GM12878 (cell line): ENCODE results near the gene TAMALIN. TPM values are rescaled to one million over a fixed set of nuclear protein-coding genes. Genes with fewer than 3 reads are reported as not detected.

Experiments used
- ATAC-seq: fragments of 200-7000 bp; cut with Tn5 transposase; 3 replicates; pipeline ENCODE4 v1.9.1; 2020; ENCODE audit warnings: mild to moderate bottlenecking, moderate library complexity
- BruUV-seq: library from RNA; stranded (reverse); fragments of 400-500 nt; replicated peaks from 2 replicates; lab custom pipeline; 2021; lab: Mats Ljungman, UMichigan
- CTCF ChIA-PET: fragments of 300-600 bp; sonication (Branson Sonifier 250); formaldehyde crosslinking; extraction: SDS; loops from one replicate; lab custom pipeline; 2021; ENCODE audit warnings: inconsistent platforms; lab: Yijun Ruan, JAX
- POLR2A ChIA-PET: fragments of 350-600 bp; formaldehyde crosslinking; extraction: SDS; loops from one replicate; lab custom pipeline; 2021; ENCODE audit warnings: inconsistent platforms; lab: Charles Lee
- RAD21 ChIA-PET: fragments of 300-600 bp; sonication (Branson Sonifier 250); formaldehyde crosslinking; loops from one replicate; lab custom pipeline; 2023; ENCODE audit warnings: antibody characterized with exemption; ENCODE audit not compliant: unreplicated experiment; lab: Charles Lee
- SMC1A ChIA-PET: fragments of 300-600 bp; sonication (Branson Sonifier 250); formaldehyde crosslinking; loops from one replicate; lab custom pipeline; 2023; ENCODE audit not compliant: unreplicated experiment, uncharacterized antibody; lab: Charles Lee
- DNase-seq: peaks from one replicate; pipeline ENCODE4 v3.0.0-alpha.2; 2011; ENCODE audit warnings: low read depth, low spot score
- FAIRE-seq: peaks from 3 replicates; lab custom pipeline; 2011; peaks lifted over from hg19 to GRCh38; lab: Jason Lieb, UNC
- H2AFZ ChIP-seq: 2 replicates; pipeline ENCODE4 v1.6.0; 2011; ENCODE audit warnings: low read depth, low read length, control low read depth; ENCODE audit not compliant: control insufficient read depth
- H3K27ac ChIP-seq: 2 replicates; pipeline ENCODE4 v1.5.1; 2011; ENCODE audit warnings: control low read depth; ENCODE audit not compliant: control insufficient read depth, insufficient read depth
- H3K27me3 ChIP-seq, 2 experiments: replicated peaks in 1 of 2; 2 replicates each; pipeline versions ENCODE4 v1.6.0 to v1.6.1; 2011; ENCODE audit warnings: low read length in 1 of 2; ENCODE audit not compliant: control insufficient read depth in 2 of 2, insufficient read depth in 2 of 2
- H3K36me3 ChIP-seq, 2 experiments: 2 replicates each; pipeline ENCODE4 v1.5.1; 2011; ENCODE audit warnings: low read length in 1 of 2; ENCODE audit not compliant: control insufficient read depth in 2 of 2, insufficient read depth in 2 of 2
- H3K4me1 ChIP-seq: 2 replicates; pipeline ENCODE4 v1.6.1; 2011; ENCODE audit warnings: mild to moderate bottlenecking, low read length, moderate library complexity, mixed read lengths; ENCODE audit not compliant: control insufficient read depth, insufficient read depth
- H3K4me2 ChIP-seq: 2 replicates; pipeline ENCODE4 v1.6.0; 2011; ENCODE audit warnings: control low read depth; ENCODE audit not compliant: control insufficient read depth, insufficient read depth
- H3K4me3 ChIP-seq: fragments of 200-600 bp; sonication (generic); 2 replicates; pipeline ENCODE4 v1.5.1; 2016
- H3K79me2 ChIP-seq: 2 replicates; pipeline ENCODE4 v1.6.0; 2011; ENCODE audit warnings: low read length; ENCODE audit not compliant: control insufficient read depth, insufficient read depth
- H3K9ac ChIP-seq: 2 replicates; pipeline ENCODE4 v1.8.0; 2011; ENCODE audit warnings: low read length, control low read depth, mixed read lengths; ENCODE audit not compliant: control insufficient read depth, insufficient read depth
- H3K9me3 ChIP-seq: replicated peaks from 3 replicates; pipeline ENCODE4 v1.5.1; 2011; ENCODE audit warnings: mild to moderate bottlenecking, low read length; ENCODE audit not compliant: control insufficient read depth, insufficient read depth
- H4K20me1 ChIP-seq: 2 replicates; pipeline ENCODE4 v1.6.0; 2011; ENCODE audit not compliant: control insufficient read depth, insufficient read depth
- CBX3 ChIP-seq: fragments of 200-600 bp; sonication (generic); IDR thresholded peaks from 2 replicates; pipeline ENCODE4 v1.6.1; 2016; ENCODE audit warnings: low read depth, borderline replicate concordance
- CHD1 ChIP-seq: IDR thresholded peaks from 2 replicates; pipeline ENCODE4 v1.6.1; 2012; ENCODE audit warnings: low read depth, low read length, improper control_type of control experiment
- MLLT1 ChIP-seq: fragments of 450-650 bp; IDR thresholded peaks from 2 replicates; pipeline ENCODE4 v1.6.1; 2016; ENCODE audit warnings: mild to moderate bottlenecking
- POLR2AphosphoS5 ChIP-seq: IDR thresholded peaks from 2 replicates; pipeline ENCODE4 v1.6.1; 2011; ENCODE audit warnings: mild to moderate bottlenecking, low read length, inconsistent platforms
- SMAD1 ChIP-seq: fragments of 450-650 bp; IDR thresholded peaks from 2 replicates; pipeline ENCODE4 v1.6.1; 2018; ENCODE audit warnings: mild to moderate bottlenecking, low read depth; ENCODE audit not compliant: partially characterized antibody
- SP1 ChIP-seq: IDR thresholded peaks from one replicate; pipeline ENCODE4 v1.6.1; 2011; ENCODE audit warnings: low read depth, low read length
- SPI1 ChIP-seq: IDR thresholded peaks from 2 replicates; pipeline ENCODE4 v1.6.1; 2011; ENCODE audit warnings: low read depth, mild to moderate bottlenecking, low read length, moderate library complexity, borderline replicate concordance; ENCODE audit not compliant: insufficient read depth
- ZNF687 ChIP-seq: fragments of 450-650 bp; IDR thresholded peaks from 2 replicates; pipeline ENCODE4 v1.6.1; 2017; ENCODE audit warnings: mild to moderate bottlenecking, moderate library complexity
- WGBS: methylation state at CpG from one replicate; pipeline ENCODE4 v1.1.6; 2016; ENCODE audit warnings: low lambda C conversion rate; ENCODE audit not compliant: insufficient replicate concordance, insufficient coverage; ENCODE audit errors: missing lambda C conversion rate; 5-methylcytosine and 5-hydroxymethylcytosine counted together
- in situ Hi-C: fragments of 300-500 bp; cut with MboI; formaldehyde crosslinking; loops from 9 replicates; pipeline ENCODE4 v1.14.3; 2018; ENCODE audit warnings: mixed read lengths
- intact Hi-C: fragments of 100-400 bp; cut with micrococcal nuclease; formaldehyde crosslinking; loops from one replicate; pipeline ENCODE4 v1.14.2; 2022; ENCODE audit not compliant: unreplicated experiment
- polyA plus RNA-seq, 11 experiments: library from polyadenylated mRNA; depleted of rRNA in 4 of 11; unstranded in 6 of 11; stranded (reverse) in 5 of 11; fragments of >200 nt; fragmentation: Nextera tagmentation in 4 of 11; fragmentation: Illumina TruSeq in 1 of 11; extraction: Ambion mirVana in 4 of 11; extraction: Trizol in 1 of 11; gene quantifications; 1 replicate in 1 of 11; 2 replicates in 10 of 11; pipeline versions ENCODE4 v1.2.1 to v1.2.3, GENCODE V29; 2011 to 2016; ENCODE audit warnings: inconsistent platforms in 2 of 11, missing spikeins in 2 of 11, low read depth in 1 of 11
- total RNA-seq, 4 experiments: library from RNA; depleted of rRNA in 3 of 4; stranded (reverse); fragments of >200 nt in 3 of 4; fragmentation: Illumina TruSeq in 1 of 4; extraction: Trizol in 1 of 4; gene quantifications; 2 replicates each; pipeline versions ENCODE4 v1.2.1 to v1.2.3, GENCODE V29; 2013 to 2021

The TAMALIN gene
- total and polyA plus RNA-seq, 10 of the 15 experiments (the other 5 are each of a cell fraction or from before 2014, with no cell fraction given) = 0.09 to 0.58 (median 0.19) TPM; not detected in 4

GRCh38 chr12:52050116-52050757, 43.5 kb downstream of the TAMALIN start:
- peak; percentile 72 for FAIRE-seq
- Histone ChIP-seq H4K20me1 (no peaks in the 10 kb centered on the region), H3K79me2 (no peaks in the 10 kb centered on the region), H3K9me3 (no peaks in the 10 kb centered on the region), H3K4me1 (peaks cover 23% of the 10 kb centered on the region), H3K36me3 (no peaks in the 10 kb centered on the region), H3K27me3 (no peaks in the 10 kb centered on the region), H3K9ac (peak overlapping the region; percentile 84), H3K4me3 (peak overlapping the region; percentile 76), H3K27ac (peak overlapping the region; percentile 67), H3K4me2 (peak overlapping the region; percentile 91), H2AFZ (peak overlapping the region; percentile 84)
- ChIA-PET CTCF (interaction anchor here (0.9 to 3.2 kb wide), 8 partner anchors 12 to 32 kb away, joined by 3 to 47 read pairs (median 6); partner anchors contain the start of gene ATG101), POLR2A (interaction anchor here (0.5 to 2.3 kb wide), 9 partner anchors 9 to 73 kb away, joined by 3 to 24 read pairs (median 4); partner anchors contain the start of gene ATG101), RAD21 (interaction anchor here (0.8 to 3.1 kb wide), 6 partner anchors 9 to 32 kb away, joined by 3 to 44 read pairs (median 9); partner anchors contain the start of gene ATG101), SMC1A (interaction anchor here (0.9 to 3.4 kb wide), 6 partner anchors 18 to 68 kb away, joined by 3 to 24 read pairs (median 4); no protein-coding TSS in a partner anchor)
- in situ Hi-C loops = no loop called here
- TF ChIP-seq SMAD1 = no peak
- TF ChIP-seq CBX3 = no peak
- TF ChIP-seq SPI1 = peak; percentile 26; the same call in 1 of the 2 replicates
- TF ChIP-seq CHD1 = 0 out of 2 replicates have a peak, but pooled peaks have one; percentile 30
- TF ChIP-seq POLR2AphosphoS5 = peak; percentile 81
- TF ChIP-seq ZNF687 = 0 out of 2 replicates have a peak, but pooled peaks have one; percentile 32
- peak; percentile 3 for TF ChIP-seq SP1
- TF ChIP-seq MLLT1 = 0 out of 2 replicates have a peak, but pooled peaks have one; percentile 66
- WGBS = 15% methylated on average over 16 of the region's 16 CpGs
- DNase-seq = no peak
- ATAC-seq = peak; percentile 0
- intact Hi-C loops = no loop called here
- BruUV-seq = TSS peak; percentile 96
